Heart right ventricle (tissue), 16 donors: Measurements from ENCODE around the gene GLT6D1. TPM values are rescaled to one million over a fixed set of nuclear protein-coding genes. Genes with fewer than 3 reads are reported as not detected.

Source experiments
- ATAC-seq, 8 donors: fragments of 200-7000 bp; cut with Tn5 transposase; one replicate each; pipeline ENCODE4 v1.9.1; 2020; ENCODE audit warnings: mild to moderate bottlenecking in 8 of 8, moderate library complexity in 8 of 8, moderate number of reproducible peaks in 1 of 8
- DNase-seq, 2 donors: peaks; one replicate each; pipeline ENCODE4 v3.0.0-alpha.2; 2020
- H3K27ac ChIP-seq, 10 donors: fragments of 200-600 bp; sonication (generic) in 2 of 10; one replicate each; pipeline versions ENCODE4 v1.5.0 to v1.8.0; 2020 to 2022; ENCODE audit warnings: mild to moderate bottlenecking in 3 of 10
- H3K27me3 ChIP-seq, 7 donors: fragments of 200-600 bp; one replicate each; pipeline ENCODE4 v1.8.0; 2021 to 2022; ENCODE audit warnings: mild to moderate bottlenecking in 2 of 7
- H3K36me3 ChIP-seq, 9 donors: fragments of 200-600 bp; sonication (generic) in 1 of 9; one replicate each; pipeline versions ENCODE4 v1.5.0 to v1.8.0; 2020 to 2022; ENCODE audit warnings: mild to moderate bottlenecking in 2 of 9
- H3K4me1 ChIP-seq, 9 donors: fragments of 200-600 bp; sonication (generic) in 1 of 9; one replicate each; pipeline versions ENCODE4 v1.5.0 to v1.8.0; 2020 to 2022; ENCODE audit warnings: mild to moderate bottlenecking in 4 of 9
- H3K4me3 ChIP-seq, 10 donors: fragments of 200-600 bp; sonication (generic) in 2 of 10; one replicate each; pipeline versions ENCODE4 v1.5.0 to v1.8.0; 2020 to 2022; ENCODE audit warnings: mild to moderate bottlenecking in 7 of 10, moderate library complexity in 2 of 10
- H3K9me3 ChIP-seq, 11 donors: fragments of 200-600 bp in 10 of 11; sonication (generic) in 2 of 11; one replicate each; pipeline versions ENCODE4 v1.5.0 to v1.8.0; 2013 to 2022; ENCODE audit warnings: mild to moderate bottlenecking in 2 of 11, control low read depth in 1 of 11, moderate library complexity in 1 of 11
- WGBS, 2 donors: extraction: QIAGEN DNeasy Blood & Tissue Kit; methylation state at CpG; one replicate each; pipeline ENCODE4 v1.1.7; 2013; ENCODE audit warnings: inconsistent platforms in 1 of 2; 5-methylcytosine and 5-hydroxymethylcytosine counted together
- intact Hi-C, 10 donors: fragments of 100-400 bp; cut with DNase I; formaldehyde crosslinking; loops; one replicate each; pipeline versions ENCODE4 v1.11.1 to v1.14.2; 2022
- polyA plus RNA-seq, 2 donors: library from polyadenylated mRNA; stranded (reverse); fragments of 200-250 nt; gene quantifications; one replicate each; pipeline ENCODE4 v1.2.3, GENCODE V29; 2013
- total RNA-seq, 10 donors: library from RNA; stranded (reverse); fragmentation: NEBNext Ultra II Directional in 3 of 10; extraction: Animal tissue kit (Norgen Biotek cat#: 25700) in 3 of 10; gene quantifications; one replicate each; pipeline versions ENCODE4 v1.2.1 to v1.2.4, GENCODE V29; 2021 to 2023
- TF ChIP-seq, protein P1 (sequence below), 9 donors: fragments of 200-600 bp; sonication (generic) in 2 of 9; IDR thresholded peaks; one replicate each; pipeline versions ENCODE4 v1.5.0 to v1.8.0; 2021 to 2022; ENCODE audit warnings: antibody characterized with exemption in 9 of 9, mild to moderate bottlenecking in 5 of 9, moderate library complexity in 1 of 9
- donor health status: Arrhythmogenic right ventricular cardiomyopathy.
- donor health status: ischemic (EF 13 %, LVEDD 7.1; RV severe dilation, severe dysfunction).
- donor health status: healthy with polysubstance abuse.
- donor health status: DM: no; HTN: yes; CAD: no.
- donor health status: DM: no; HTN: no; CAD: no.
- donor health status: ischemic (EF 25% LVEDD 6.9; RV normal size, moderate dysfunction).
- donor health status: ischemic (EF 25% LVEDD 5.7; RV mildly dilated, moderate dysfunction).
- donor health status: healthy.
- donor health status: DM: yes; HTN: yes; CAD: no.
- donor health status: Ischemic cardiomyopathy.
- donor health status: ischemic (EF 35%, LVEDD 5.7; RV mildly dilated, moderate dysfunction).
- donor health status: nonischemic (EF 11% LVEDD 7.7; RV severe dilation, severe dysfunction).
- donor health status: DM: yes; HTN: yes; CAD: no.
- donor health status: PGD.
- donor health status: ischemic (EF 29% LVEDD 5.4; RV normal size, mild dysfunction).
- donor health status: nonischemic (EF 23%, LVEDD 6.1; RV moderate dilation, normal function).

The GLT6D1 gene
- total and polyA plus RNA-seq, 12 donors = not detected

DNA sequence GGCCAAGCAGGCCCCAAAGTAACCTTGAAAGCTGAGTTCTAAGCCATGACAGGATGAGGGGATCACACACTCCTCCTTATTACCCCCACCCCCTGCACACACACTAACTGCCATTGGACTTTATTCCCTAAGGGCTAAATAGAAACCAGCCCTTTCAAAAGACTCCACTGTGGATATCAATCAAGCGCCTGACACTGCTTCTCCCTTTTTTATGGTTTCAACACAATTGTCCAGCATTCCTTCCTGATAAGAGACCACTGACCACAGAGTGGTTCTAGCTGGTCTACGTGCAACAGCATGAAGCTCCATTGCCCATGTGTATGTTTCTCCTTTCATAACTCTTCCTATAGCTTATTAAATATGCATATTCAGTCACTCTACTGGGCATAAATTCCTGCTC, 43.1 kb downstream of the GLT6D1 start:
- Histone ChIP-seq H3K4me3 (no peak overlapping the region), H3K27me3 (peaks cover 4 to 29% (median 15%) of the 10 kb centered on the region in 7 donors), H3K36me3 (no peaks in the 10 kb centered on the region), H3K27ac (no peak overlapping the region), H3K4me1 (no peaks in the 10 kb centered on the region), H3K9me3 (peaks cover 0 to 15% (median 0%) of the 10 kb centered on the region in 11 donors)
- intact Hi-C loops = no loop called here
- 75 to 77% methylated on average over 2 of the region's 2 CpGs for WGBS, 2 donors
- TF ChIP-seq, protein P1, sequence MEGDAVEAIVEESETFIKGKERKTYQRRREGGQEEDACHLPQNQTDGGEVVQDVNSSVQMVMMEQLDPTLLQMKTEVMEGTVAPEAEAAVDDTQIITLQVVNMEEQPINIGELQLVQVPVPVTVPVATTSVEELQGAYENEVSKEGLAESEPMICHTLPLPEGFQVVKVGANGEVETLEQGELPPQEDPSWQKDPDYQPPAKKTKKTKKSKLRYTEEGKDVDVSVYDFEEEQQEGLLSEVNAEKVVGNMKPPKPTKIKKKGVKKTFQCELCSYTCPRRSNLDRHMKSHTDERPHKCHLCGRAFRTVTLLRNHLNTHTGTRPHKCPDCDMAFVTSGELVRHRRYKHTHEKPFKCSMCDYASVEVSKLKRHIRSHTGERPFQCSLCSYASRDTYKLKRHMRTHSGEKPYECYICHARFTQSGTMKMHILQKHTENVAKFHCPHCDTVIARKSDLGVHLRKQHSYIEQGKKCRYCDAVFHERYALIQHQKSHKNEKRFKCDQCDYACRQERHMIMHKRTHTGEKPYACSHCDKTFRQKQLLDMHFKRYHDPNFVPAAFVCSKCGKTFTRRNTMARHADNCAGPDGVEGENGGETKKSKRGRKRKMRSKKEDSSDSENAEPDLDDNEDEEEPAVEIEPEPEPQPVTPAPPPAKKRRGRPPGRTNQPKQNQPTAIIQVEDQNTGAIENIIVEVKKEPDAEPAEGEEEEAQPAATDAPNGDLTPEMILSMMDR (IDR thresholded peaks at IDR 0.05) = no peak
- DNase-seq (no peak), ATAC-seq (no peak)

DNA sequence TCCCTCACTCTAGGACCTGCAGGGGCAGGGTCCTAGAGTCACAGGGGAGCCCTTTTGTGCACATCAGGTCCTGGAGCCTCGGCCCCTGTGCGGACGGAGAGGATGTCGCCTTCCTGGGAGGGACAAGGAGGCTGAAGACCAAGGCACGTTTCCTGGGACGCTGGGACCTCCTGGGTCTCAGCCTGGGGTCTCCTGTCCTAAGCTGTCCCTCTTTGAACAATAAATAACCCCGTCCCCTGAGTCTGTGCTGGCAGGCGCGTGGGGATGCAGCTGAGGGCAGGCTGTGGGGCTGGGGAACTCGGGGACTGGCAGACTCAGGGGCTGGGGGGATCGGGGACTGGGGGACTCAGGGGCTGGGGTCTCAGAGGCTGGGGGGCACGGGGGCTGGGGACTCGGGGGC, 46.7 kb downstream of the GLT6D1 start:
- no peaks in the 10 kb centered on the region for H3K4me1 ChIP-seq
- H3K36me3 ChIP-seq = no peaks in the 10 kb centered on the region
- H3K27me3 ChIP-seq = peaks cover under 1 to 28% (median 6%) of the 10 kb centered on the region in 7 donors
- H3K4me3 ChIP-seq = no peak overlapping the region
- DNase-seq = no peak
- 81 to 88% methylated on average over 12 to 13 of the region's 13 CpGs for WGBS, 2 donors
- H3K27ac ChIP-seq = no peak overlapping the region
- peaks cover 0 to 15% (median 0%) of the 10 kb centered on the region in 11 donors for H3K9me3 ChIP-seq
- intact Hi-C loops = no loop called here
- ATAC-seq = no peak
- TF ChIP-seq, protein P1 (IDR thresholded peaks at IDR 0.05) = no peak

DNA sequence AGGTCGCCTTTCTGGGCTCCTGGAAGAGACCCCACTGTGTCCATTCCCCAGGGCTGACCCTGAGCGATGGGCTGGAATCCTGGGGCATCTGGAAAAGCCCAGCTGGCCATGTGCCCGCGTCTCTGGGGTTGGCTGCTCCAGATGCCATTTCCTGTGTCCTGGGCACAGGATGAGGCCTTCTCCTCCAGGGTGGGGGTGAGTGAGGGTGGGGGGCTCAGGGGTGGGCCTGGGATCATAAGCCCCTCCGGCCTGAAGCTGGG, 47.1 kb downstream of the GLT6D1 start:
- intact Hi-C loops = no loop called here
- Histone ChIP-seq H3K9me3 (peaks cover 0 to 15% (median 0%) of the 10 kb centered on the region in 11 donors), H3K4me3 (no peak overlapping the region), H3K27me3 (peaks cover 0 to 25% (median 6%) of the 10 kb centered on the region in 7 donors), H3K4me1 (no peaks in the 10 kb centered on the region), H3K27ac (no peak overlapping the region), H3K36me3 (no peaks in the 10 kb centered on the region)
- WGBS, 2 donors = 59 to 71% methylated on average over 5 of the region's 5 CpGs
- no peak for ATAC-seq
- TF ChIP-seq, protein P1 (IDR thresholded peaks at IDR 0.05) = no peak
- DNase-seq = no peak

DNA sequence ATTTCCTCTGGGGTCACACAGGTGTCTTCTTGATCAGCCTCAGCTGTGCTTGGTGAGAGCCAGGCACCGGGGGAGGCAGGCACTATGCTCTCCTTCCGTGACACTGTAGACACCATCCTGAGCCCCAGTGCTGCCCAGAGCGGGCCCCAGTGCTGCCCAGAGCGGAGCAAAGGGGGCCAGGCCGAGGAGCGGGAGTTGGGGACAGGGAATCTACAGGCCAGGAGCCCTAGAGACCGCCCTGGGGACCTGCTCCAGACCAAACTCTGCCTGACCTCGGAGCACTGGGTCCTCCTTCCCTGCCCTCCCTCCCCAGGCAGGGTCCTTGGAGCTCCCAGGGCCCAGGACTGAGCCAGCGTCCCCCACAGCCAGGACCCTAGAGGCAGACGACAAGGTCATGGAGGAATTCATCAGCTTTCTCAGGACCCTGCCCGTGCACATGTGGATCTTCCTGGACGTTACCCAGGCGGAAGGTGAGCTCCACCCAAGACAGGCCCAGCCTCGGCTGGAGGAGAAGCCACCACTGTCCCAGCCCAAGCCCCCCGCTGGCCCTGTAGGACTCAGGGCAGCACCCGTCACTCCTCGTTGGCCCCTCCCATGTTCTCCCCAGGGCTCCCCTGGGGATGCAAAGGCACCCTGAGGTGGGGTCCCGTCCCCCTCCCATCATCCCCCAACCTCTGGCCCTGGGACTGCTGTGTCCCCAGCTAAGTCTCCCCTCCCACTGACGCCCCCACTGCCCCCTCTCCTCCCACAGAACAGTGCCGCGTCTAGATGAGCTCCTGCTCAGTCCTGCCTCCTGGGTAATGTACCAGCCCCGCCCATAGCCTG, 47.6 kb downstream of the GLT6D1 start:
- no peak overlapping the region for H3K4me3 ChIP-seq
- WGBS, 2 donors = 73 to 76% methylated on average over 22 of the region's 22 CpGs
- H3K4me1 ChIP-seq = no peaks in the 10 kb centered on the region
- ATAC-seq (peak in 1 of 8 donors; percentile 15), DNase-seq (no peak)
- TF ChIP-seq, protein P1 (IDR thresholded peaks at IDR 0.05) = no peak
- intact Hi-C loops = no loop called here
- H3K27ac ChIP-seq = no peak overlapping the region
- H3K36me3 ChIP-seq = no peaks in the 10 kb centered on the region
- peaks cover 0 to 22% (median 4%) of the 10 kb centered on the region in 7 donors for H3K27me3 ChIP-seq
- H3K9me3 ChIP-seq = peaks cover 0 to 15% (median 0%) of the 10 kb centered on the region in 11 donors
